ENCODE measurements around the gene ADGRE1. TPM values are rescaled to one million over a fixed set of nuclear protein-coding genes. Genes with fewer than 3 reads are reported as not detected.

The ADGRE1 gene
- total RNA-seq, 2 experiments from 2014 or later: 0.44 to 0.54 TPM

DNA sequence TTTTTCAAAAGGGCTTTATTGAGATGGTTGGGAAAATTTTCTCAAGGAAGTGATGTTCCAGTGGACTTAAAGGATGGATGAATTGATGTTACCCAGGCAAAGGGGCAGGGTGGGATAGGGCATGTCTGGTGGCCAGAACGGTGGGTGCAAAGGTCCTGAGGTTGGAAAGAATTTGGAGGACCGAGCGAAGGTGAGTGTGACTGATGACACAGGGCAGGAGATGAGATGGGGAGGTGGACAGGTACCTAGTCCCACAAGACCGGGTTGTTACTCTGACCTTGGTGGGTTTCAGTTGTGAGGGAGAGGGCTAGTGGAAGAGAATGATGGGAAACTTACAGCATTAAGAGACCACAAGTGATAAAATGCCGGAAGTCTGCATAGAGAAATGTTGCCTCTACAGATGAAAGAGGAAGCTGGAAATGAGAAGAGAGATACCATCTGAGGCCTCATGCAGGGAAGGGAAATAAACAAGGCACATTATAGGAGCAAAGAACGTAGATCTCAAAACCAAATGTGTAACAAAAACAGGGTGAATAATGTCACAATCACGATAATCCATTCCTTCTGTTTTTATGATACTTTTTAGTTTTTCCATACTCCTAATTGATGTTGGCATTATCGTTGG lies 4.5 kb downstream of the ADGRE1 start:
- peaks cover 16% of the 10 kb centered on the region for H3K9me3 Mint-ChIP-seq (ENCODE audit: low read depth)
- ATAC-seq (no peak), DNase-seq (no peak)
- H3K36me3 Mint-ChIP-seq: peaks cover 14% of the 10 kb centered on the region
- peak overlapping the region; percentile 16 for H3K27ac Mint-ChIP-seq
- no peaks in the 10 kb centered on the region for H3K27me3 Mint-ChIP-seq
- peaks cover 45% of the 10 kb centered on the region for H3K4me1 Mint-ChIP-seq
- H3K4me3 Mint-ChIP-seq: no peak overlapping the region
- CTCF ChIA-PET: no interaction called here

DNA sequence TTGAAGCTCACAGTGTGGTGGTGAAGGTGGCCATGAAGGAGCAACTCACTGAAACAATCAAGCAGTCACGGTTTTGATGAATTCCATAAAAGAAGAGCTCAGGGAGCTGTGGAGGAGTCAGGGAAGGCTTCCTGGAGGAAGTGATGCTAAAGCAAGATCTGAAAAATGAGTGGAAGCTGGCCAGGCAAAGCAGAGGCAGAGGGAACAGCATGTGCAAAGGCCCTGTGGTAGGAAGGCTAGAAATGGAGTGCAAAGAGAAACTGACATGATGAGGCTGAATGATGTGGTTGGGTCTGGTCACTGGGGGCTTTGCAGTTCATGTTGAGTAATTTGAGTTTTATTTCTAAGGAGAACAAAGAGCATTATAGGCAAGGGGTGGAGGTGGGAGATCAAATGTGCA lies 6.9 kb downstream of the ADGRE1 start:
- H3K4me3 Mint-ChIP-seq: no peak overlapping the region
- H3K4me1 Mint-ChIP-seq: peaks cover 36% of the 10 kb centered on the region
- H3K9me3 Mint-ChIP-seq (ENCODE audit: low read depth): peaks cover 13% of the 10 kb centered on the region
- DNase-seq (no peak), ATAC-seq (no peak)
- peaks cover 10% of the 10 kb centered on the region for H3K36me3 Mint-ChIP-seq
- CTCF ChIA-PET: no interaction called here
- H3K27ac Mint-ChIP-seq: no peak overlapping the region
- no peaks in the 10 kb centered on the region for H3K27me3 Mint-ChIP-seq

DNA sequence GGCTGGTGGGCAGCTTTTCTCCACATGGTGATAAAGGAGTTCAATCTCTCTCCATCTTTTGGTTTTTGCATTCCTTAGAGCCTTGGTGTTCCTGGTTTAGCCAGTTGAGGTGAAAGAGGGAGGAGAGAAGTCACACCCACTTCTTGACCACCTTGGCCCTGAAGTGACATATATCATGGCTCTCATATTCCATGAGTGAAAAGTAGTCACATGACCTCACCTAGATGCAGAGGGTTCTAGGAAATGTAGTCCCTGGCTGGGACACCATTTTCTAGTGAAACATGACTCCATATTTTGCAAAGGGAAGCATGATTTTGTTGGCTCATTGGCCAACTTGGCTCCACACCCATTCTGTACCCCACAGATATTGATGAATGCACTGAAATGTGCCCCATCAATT lies 16.1 kb downstream of the ADGRE1 start:
- no peak overlapping the region for H3K27ac Mint-ChIP-seq
- peaks cover 10% of the 10 kb centered on the region for H3K9me3 Mint-ChIP-seq (ENCODE audit: low read depth)
- no peak overlapping the region for H3K4me3 Mint-ChIP-seq
- no peak for DNase-seq
- H3K36me3 Mint-ChIP-seq: no peaks in the 10 kb centered on the region
- H3K27me3 Mint-ChIP-seq: no peaks in the 10 kb centered on the region
- CTCF ChIA-PET: no interaction called here
- no peak for ATAC-seq
- H3K4me1 Mint-ChIP-seq: no peaks in the 10 kb centered on the region

DNA sequence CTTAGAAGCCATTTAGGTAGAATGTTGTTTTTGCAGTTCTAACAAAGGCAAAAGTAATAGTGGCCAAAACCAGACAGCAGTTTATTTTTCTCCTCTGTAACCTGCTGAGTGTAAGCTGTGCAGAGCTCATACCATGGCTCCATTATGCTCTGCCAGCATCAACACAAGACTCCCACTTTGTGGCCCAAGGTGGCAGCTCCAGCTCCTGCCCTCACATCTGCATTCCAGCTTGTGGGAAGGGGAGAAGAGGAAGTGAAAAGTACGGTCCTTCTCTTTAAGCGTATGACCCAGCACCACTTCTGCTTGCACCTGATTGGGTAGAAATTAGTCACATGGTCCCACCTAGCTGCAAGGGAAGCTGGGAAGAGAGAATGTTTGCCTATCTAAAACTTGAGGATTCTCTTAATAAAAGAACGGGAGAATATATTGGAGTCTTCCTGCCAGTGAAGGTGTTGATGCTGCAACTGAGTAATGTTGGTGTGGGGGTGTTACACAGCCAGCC lies 19.2 kb downstream of the ADGRE1 start:
- H3K36me3 Mint-ChIP-seq: no peaks in the 10 kb centered on the region
- H3K4me3 Mint-ChIP-seq: no peak overlapping the region
- CTCF ChIA-PET: no interaction called here
- ATAC-seq (no peak), DNase-seq (no peak)
- H3K9me3 Mint-ChIP-seq (ENCODE audit: low read depth): peaks cover 6% of the 10 kb centered on the region
- H3K27ac Mint-ChIP-seq: no peak overlapping the region
- no peaks in the 10 kb centered on the region for H3K27me3 Mint-ChIP-seq
- H3K4me1 Mint-ChIP-seq: no peaks in the 10 kb centered on the region

DNA sequence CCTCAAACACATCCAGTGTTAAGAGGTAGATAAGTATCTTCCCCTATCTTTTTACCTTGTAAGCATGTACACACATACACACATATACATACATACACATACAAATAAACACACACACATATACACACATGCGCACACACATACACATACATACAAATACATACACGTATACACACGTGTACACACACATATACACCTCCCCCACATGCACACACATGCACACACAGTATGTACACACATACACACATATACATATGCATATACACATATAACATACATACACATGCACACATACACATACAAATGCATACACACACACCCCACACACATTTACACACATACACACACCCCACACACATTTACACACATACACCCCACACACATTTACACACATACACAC lies 24.1 kb downstream of the ADGRE1 start:
- no peak overlapping the region for H3K4me3 Mint-ChIP-seq
- H3K27ac Mint-ChIP-seq: no peak overlapping the region
- peaks cover 10% of the 10 kb centered on the region for H3K36me3 Mint-ChIP-seq
- peaks cover 19% of the 10 kb centered on the region for H3K9me3 Mint-ChIP-seq (ENCODE audit: low read depth)
- H3K4me1 Mint-ChIP-seq: no peaks in the 10 kb centered on the region
- ATAC-seq (no peak), DNase-seq (no peak)
- CTCF ChIA-PET: no interaction called here
- H3K27me3 Mint-ChIP-seq: no peaks in the 10 kb centered on the region

DNA sequence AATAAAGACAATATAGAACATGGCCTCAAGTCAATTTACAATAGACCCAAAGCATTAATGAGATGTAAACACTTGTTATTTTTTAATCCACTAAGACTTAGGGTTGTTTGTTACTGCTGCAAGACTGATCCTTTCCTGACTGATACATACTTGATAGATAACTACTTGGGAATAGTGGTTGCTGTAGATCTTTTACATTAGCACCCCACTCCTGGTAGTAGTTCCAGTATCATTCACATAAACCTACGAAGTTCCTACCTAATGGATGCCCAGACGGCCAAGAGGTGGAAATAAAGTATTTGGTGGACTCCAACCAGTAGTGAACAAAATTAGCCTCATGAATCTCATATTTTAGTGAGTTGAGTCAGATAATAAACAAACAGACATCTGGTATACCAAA lies 26.9 kb downstream of the ADGRE1 start:
- ATAC-seq: no peak

DNA sequence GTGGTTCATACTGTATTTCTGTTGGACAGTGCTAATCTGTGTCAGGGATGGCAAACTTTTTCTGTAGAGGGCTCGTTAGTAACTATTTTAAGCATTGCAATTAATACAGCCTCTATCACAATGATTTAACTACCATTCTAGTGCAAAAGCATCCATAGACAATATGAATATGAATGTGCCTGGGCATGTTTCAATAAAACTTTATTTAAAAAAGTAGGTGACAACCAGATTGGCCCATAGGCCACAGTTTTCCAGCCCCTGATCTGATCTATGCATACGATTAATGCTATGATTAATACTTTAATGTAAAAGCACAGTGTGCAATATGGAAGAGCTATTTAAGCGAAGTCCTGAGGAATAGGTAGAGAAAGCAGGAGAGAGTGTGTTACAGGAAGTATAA lies 29.6 kb downstream of the ADGRE1 start:
- no peak for ATAC-seq
- Mint-ChIP-seq H3K4me1 (no peaks in the 10 kb centered on the region), H3K9me3 (ENCODE audit: low read depth) (peaks cover 11% of the 10 kb centered on the region), H3K4me3 (no peak overlapping the region), H3K27me3 (no peaks in the 10 kb centered on the region), H3K36me3 (peaks cover 8% of the 10 kb centered on the region), H3K27ac (no peak overlapping the region)
- CTCF ChIA-PET: no interaction called here
- DNase-seq: no peak

More for the DNA sequence above, 26.9 kb downstream of the ADGRE1 start:
- Mint-ChIP-seq H3K9me3 (ENCODE audit: low read depth) (peaks cover 17% of the 10 kb centered on the region), H3K27me3 (no peaks in the 10 kb centered on the region), H3K4me1 (no peaks in the 10 kb centered on the region), H3K27ac (no peak overlapping the region), H3K4me3 (no peak overlapping the region), H3K36me3 (peaks cover 10% of the 10 kb centered on the region)
- no peak for DNase-seq
- CTCF ChIA-PET: no interaction called here

DNA sequence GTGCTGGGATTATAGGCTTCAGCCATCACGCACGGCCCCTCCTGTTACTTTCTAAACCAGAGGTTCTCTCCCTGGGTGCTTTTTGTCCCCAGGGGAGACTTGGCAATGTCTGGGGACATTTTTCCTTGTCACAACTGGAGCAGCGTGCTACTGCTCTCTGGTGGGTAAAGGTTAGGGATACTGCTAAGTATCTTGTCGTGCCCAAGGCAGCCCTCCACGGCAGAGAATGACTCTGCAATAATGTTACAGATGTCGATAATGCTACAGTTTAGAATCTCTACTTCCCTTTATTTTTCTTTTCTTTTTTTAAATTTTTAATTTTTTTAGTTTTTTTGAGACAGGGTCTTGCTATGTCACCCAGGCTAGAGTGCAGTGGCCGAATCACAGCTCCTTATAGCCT lies 38.0 kb downstream of the ADGRE1 start:
- Mint-ChIP-seq H3K9me3 (ENCODE audit: low read depth) (peaks cover 3% of the 10 kb centered on the region), H3K36me3 (peaks cover 9% of the 10 kb centered on the region), H3K4me3 (no peak overlapping the region), H3K27me3 (no peaks in the 10 kb centered on the region), H3K4me1 (peaks cover 3% of the 10 kb centered on the region), H3K27ac (no peak overlapping the region)
- CTCF ChIA-PET: interaction anchor here (0.5 to 0.6 kb wide), 2 partner anchors 62 to 82 kb away, joined by 3 read pairs; no protein-coding TSS in a partner anchor
- ATAC-seq (no peak), DNase-seq (no peak)

DNA sequence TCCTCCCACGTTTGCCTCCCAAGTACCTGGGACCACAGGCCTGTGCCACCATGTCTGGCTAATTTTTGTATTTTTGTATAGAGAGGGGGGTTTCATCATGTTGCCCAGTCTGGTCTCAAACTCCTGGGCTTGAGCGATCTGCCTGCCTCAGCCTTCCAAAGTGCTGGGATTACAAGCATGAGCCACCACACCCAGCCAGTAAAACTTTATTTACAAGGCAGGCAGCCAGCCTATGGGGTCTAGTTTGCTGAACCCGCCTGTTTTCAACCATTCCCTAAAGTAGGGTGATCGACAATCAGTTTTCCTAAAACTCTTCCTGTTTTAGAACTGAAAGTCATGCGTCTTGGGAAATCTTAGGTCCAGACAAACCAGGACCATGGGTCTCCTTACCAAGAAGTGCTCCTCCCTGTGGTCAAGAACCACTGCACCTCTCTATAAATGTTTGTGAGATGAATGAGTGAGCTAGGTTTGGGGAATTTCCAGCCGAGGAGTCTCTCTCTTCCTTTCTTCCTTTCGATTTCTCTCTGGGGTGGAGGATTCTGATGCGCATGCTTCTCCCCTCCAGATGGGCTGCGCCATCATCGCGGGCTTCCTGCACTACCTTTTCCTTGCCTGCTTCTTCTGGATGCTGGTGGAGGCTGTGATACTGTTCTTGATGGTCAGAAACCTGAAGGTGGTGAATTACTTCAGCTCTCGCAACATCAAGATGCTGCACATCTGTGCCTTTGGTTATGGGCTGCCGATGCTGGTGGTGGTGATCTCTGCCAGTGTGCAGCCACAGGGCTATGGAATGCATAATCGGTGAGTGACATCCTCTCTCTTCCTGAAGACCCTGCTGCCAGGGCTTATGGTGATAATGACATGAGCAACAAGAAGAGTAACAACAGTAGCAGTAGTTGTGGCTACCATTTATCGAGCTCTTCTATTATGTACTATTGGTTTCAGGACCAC lies 38.7 kb downstream of the ADGRE1 start:
- H3K4me1 Mint-ChIP-seq: peaks cover 3% of the 10 kb centered on the region
- H3K4me3 Mint-ChIP-seq: no peak overlapping the region
- CTCF ChIA-PET: interaction anchor here (0.5 to 0.6 kb wide), 2 partner anchors 62 to 82 kb away, joined by 3 read pairs; no protein-coding TSS in a partner anchor
- H3K27me3 Mint-ChIP-seq: no peaks in the 10 kb centered on the region
- peak overlapping the region; percentile 7 for H3K27ac Mint-ChIP-seq
- peaks cover 3% of the 10 kb centered on the region for H3K9me3 Mint-ChIP-seq (ENCODE audit: low read depth)
- ATAC-seq (no peak), DNase-seq (no peak)
- peaks cover 9% of the 10 kb centered on the region for H3K36me3 Mint-ChIP-seq

DNA sequence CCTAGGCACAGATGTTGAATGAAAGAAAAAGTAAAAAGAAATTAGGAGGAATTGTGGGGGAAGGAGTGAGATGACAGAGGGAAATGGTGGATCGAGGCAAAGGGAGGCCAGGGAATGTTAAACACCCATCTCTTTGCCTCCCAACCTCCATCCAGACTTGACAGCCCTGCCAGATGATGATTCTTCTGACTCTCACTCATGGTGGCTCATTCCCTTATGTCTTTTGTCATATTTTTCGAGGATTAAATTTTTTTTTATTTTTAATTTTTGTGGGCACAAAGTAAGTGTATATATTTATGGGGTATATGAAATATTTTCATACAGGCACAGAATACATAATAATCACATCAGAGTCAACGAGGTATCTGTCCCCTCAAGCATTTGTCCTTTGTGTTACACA lies 42.8 kb downstream of the ADGRE1 start:
- DNase-seq (no peak), ATAC-seq (no peak)
- Mint-ChIP-seq H3K4me1 (peaks cover 3% of the 10 kb centered on the region), H3K36me3 (peaks cover 4% of the 10 kb centered on the region), H3K27ac (no peak overlapping the region), H3K4me3 (no peak overlapping the region), H3K9me3 (ENCODE audit: low read depth) (peaks cover 5% of the 10 kb centered on the region), H3K27me3 (no peaks in the 10 kb centered on the region)
- CTCF ChIA-PET: no interaction called here

DNA sequence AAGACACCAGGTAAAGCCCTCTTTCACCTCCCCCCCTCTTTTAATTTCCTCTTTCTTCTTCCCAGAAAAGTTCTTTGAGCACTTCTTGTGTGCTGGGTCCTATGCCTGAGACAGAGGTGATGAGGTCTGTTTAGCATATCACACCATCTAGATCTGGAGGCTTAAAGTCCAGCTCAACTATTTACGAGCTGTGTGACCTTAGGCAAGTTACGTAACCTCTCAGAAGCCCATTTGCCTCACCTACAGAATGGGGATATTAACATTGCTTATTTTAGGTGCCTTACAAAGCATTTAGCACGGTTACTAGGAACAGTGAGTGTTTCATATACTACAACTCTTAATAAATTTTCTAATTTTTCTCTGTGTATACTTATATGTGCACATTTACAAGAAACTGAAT lies 47.7 kb downstream of the ADGRE1 start:
- DNase-seq: no peak
- Mint-ChIP-seq H3K27me3 (no peaks in the 10 kb centered on the region), H3K9me3 (ENCODE audit: low read depth) (peaks cover 8% of the 10 kb centered on the region), H3K4me3 (no peak overlapping the region), H3K36me3 (no peaks in the 10 kb centered on the region), H3K4me1 (no peaks in the 10 kb centered on the region), H3K27ac (no peak overlapping the region)
- CTCF ChIA-PET: no interaction called here
- no peak for ATAC-seq

DNA sequence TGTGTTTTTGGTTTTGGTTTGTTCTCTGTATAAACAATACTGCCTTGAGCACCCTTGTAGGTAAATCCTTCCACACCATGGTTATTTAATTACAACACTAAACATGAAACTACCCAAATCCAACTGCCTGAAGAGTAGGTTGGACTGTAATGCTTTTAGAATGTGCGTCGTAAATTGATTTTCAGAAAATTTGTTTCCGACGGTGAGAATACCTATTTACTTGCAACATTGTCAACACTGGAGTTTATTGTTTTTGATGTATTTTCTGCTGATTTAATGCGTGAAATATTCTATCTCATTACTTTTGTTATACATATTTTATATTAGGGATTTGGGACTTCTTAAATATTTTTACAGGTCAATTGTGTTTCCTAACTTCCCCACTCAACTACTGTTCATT lies 48.2 kb downstream of the ADGRE1 start:
- Mint-ChIP-seq H3K27me3 (no peaks in the 10 kb centered on the region), H3K9me3 (ENCODE audit: low read depth) (peaks cover 8% of the 10 kb centered on the region), H3K4me3 (no peak overlapping the region), H3K36me3 (no peaks in the 10 kb centered on the region), H3K27ac (no peak overlapping the region), H3K4me1 (no peaks in the 10 kb centered on the region)
- CTCF ChIA-PET: no interaction called here
- DNase-seq: no peak
- ATAC-seq: no peak

DNA sequence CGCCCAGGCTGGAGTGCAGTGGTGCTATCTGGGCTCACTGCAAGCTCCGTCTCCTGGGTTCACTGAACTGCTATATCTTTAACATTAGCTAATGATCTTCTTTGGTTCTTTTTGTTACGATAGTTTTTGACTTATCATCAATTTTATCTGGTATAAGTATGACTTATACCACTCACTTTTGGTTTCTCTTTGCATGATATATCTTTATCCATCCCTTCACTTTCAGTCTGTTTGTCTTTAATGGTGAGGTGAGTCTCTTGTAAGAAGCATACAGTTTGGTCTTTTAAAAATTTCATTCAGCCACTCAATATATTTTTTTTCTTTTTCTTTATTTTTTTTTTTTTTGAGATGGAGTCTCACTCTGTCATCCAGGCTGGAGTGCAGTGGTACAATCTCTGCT lies 58.4 kb downstream of the ADGRE1 start:
- Mint-ChIP-seq H3K9me3 (ENCODE audit: low read depth) (peaks cover 2% of the 10 kb centered on the region), H3K4me1 (peaks cover 21% of the 10 kb centered on the region), H3K27me3 (peaks cover 11% of the 10 kb centered on the region), H3K4me3 (no peak overlapping the region), H3K27ac (no peak overlapping the region), H3K36me3 (peaks cover 6% of the 10 kb centered on the region)
- ATAC-seq (peak; percentile 56), DNase-seq (no peak)
- CTCF ChIA-PET: no interaction called here

DNA sequence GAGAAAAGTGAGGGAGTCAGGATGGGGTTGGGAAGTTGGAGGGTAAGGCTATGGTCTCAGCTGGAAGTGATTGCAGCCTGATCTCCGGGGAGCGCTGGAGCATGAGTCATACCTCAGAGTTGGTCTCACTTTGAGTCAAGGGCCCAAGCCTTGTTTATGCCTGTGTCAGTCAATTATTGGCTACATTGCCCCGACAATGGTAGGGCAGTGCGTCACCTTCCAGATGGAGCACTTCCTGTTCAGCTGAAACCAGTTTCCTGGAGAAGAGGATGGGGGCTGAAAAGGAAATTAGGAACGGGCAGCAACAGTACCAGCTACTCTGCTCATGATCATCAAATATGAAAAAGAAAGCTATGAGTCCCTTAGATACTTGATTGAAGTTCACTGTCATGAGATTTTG lies 60.4 kb downstream of the ADGRE1 start:
- peaks cover 11% of the 10 kb centered on the region for H3K27me3 Mint-ChIP-seq
- H3K36me3 Mint-ChIP-seq: peaks cover 6% of the 10 kb centered on the region
- peak overlapping the region; percentile 47 for H3K27ac Mint-ChIP-seq
- ATAC-seq: peak; percentile 97
- peak overlapping the region; percentile 16 for H3K4me3 Mint-ChIP-seq
- peak; percentile 85 for DNase-seq
- CTCF ChIA-PET: interaction anchor here (1.0 to 1.5 kb wide), 2 partner anchors 18 to 22 kb away, joined by 3 read pairs; no protein-coding TSS in a partner anchor
- H3K4me1 Mint-ChIP-seq: peaks cover 21% of the 10 kb centered on the region
- H3K9me3 Mint-ChIP-seq (ENCODE audit: low read depth): peaks cover 2% of the 10 kb centered on the region

All from activated CD8-positive, alpha-beta memory T cell treated with anti-CD3 and anti-CD28 coated beads, Interleukin-2, amount 10 ng/mL, durations not matched to agents 7 days and 5 days (primary cell).